ENCODE data around the gene TNS3. TPM values are rescaled to one million over a fixed set of nuclear protein-coding genes. Genes with fewer than 3 reads are reported as not detected.
"Not testable (repeated sequence)": the region's sequence is repeated elsewhere in the genome, so short reads cannot be mapped to it uniquely, and the experiment has no call there.

TNS3 gene
- total RNA-seq, 2 experiments from 2014 or later: not detected

DNA sequence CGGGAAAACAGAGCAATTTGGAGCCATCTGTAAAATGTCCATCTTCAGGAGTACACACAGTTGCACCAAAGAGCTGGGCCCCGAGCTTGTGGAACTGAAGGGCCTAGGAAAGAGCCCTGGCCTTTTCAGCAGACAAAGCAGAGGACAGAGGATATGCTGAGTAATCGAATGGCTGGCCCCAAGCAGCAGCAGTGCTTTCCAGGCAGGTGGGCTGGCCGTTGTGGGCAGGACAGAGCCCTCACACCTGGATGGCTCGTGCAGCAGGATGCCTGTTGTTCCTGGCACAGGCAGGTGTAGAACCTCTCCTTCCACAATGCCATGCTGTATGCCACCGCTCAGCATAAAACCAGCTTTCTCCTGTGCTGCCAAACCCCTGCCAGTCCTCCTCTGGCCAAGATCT lies 32.5 kb upstream of the TNS3 start:
- H3K4me3 Mint-ChIP-seq: no peak overlapping the region
- H3K36me3 Mint-ChIP-seq (ENCODE audit: low read depth): no peaks in the 10 kb centered on the region
- CTCF ChIA-PET: no interaction called here

DNA sequence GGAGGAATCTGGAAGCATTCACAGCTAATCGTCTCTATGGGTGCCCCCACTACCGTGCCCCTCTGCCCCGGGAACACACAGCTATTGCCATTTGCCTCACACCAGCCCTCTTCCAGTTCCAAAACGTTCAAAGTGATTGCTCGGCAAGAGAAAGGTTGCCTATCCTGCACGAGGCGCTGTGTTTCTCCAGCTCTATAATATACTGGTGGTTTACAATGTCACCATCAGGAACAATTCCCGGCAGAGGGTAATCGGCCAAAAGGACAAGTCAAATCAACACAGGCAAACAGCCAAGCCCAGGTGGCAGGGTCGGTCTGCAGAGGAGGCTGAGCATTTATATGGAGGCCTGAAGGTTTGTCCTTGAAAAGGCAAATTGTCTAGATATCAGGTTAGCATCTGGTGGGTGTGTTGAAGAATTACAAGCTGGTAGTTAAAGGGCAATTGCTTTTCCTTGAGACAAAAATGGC lies 29.2 kb upstream of the TNS3 start:
- Mint-ChIP-seq H3K4me1 (ENCODE audit: low read depth) (no peaks in the 10 kb centered on the region), H3K27ac (no peak overlapping the region), H3K9me3 (ENCODE audit: insufficient read depth) (no peaks in the 10 kb centered on the region), H3K36me3 (ENCODE audit: low read depth) (no peaks in the 10 kb centered on the region), H3K27me3 (ENCODE audit: low read depth) (no peaks in the 10 kb centered on the region), H3K4me3 (no peak overlapping the region)
- no peak for ATAC-seq
- no peak for DNase-seq
- ChIA-PET POLR2A (no interaction called here), CTCF (no interaction called here)

More for the DNA sequence above, 32.5 kb upstream of the TNS3 start:
- Mint-ChIP-seq H3K9me3 (ENCODE audit: insufficient read depth) (no peaks in the 10 kb centered on the region), H3K4me1 (ENCODE audit: low read depth) (no peaks in the 10 kb centered on the region), H3K27ac (no peak overlapping the region), H3K27me3 (ENCODE audit: low read depth) (no peaks in the 10 kb centered on the region)
- DNase-seq (no peak), ATAC-seq (no peak)
- POLR2A ChIA-PET: no interaction called here

DNA sequence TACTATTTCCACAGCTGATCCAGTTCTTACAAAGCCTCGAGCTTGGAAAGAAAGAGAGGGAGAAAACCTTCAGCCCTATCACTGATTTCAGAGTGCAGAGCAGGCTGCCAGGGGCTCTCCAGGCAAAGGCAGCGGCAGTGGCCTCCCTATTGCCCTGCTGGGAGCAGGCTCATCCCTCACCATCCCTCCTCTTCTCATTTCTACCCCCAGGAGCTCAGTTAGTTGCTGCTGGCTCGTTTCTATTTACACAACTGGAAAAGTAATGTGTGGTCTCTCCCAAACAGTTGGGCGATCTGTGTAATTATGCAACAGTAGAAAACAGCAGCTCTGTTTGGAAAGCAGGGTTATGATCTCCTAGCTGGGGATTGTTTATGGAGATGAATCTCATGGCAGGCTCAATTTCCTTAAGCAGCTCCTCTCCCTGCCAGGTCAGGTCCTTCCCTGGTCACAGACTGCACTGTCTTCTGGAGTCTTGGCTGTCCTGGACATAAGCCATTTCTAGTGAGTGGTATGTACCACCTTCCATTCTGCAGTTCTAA lies 28.7 kb upstream of the TNS3 start:
- ChIA-PET POLR2A (no interaction called here), CTCF (no interaction called here)
- H3K27me3 Mint-ChIP-seq (ENCODE audit: low read depth): no peaks in the 10 kb centered on the region
- no peaks in the 10 kb centered on the region for H3K4me1 Mint-ChIP-seq (ENCODE audit: low read depth)
- H3K4me3 Mint-ChIP-seq: no peak overlapping the region
- no peak for ATAC-seq
- no peaks in the 10 kb centered on the region for H3K36me3 Mint-ChIP-seq (ENCODE audit: low read depth)
- DNase-seq: no peak
- no peaks in the 10 kb centered on the region for H3K9me3 Mint-ChIP-seq (ENCODE audit: insufficient read depth)
- no peak overlapping the region for H3K27ac Mint-ChIP-seq

DNA sequence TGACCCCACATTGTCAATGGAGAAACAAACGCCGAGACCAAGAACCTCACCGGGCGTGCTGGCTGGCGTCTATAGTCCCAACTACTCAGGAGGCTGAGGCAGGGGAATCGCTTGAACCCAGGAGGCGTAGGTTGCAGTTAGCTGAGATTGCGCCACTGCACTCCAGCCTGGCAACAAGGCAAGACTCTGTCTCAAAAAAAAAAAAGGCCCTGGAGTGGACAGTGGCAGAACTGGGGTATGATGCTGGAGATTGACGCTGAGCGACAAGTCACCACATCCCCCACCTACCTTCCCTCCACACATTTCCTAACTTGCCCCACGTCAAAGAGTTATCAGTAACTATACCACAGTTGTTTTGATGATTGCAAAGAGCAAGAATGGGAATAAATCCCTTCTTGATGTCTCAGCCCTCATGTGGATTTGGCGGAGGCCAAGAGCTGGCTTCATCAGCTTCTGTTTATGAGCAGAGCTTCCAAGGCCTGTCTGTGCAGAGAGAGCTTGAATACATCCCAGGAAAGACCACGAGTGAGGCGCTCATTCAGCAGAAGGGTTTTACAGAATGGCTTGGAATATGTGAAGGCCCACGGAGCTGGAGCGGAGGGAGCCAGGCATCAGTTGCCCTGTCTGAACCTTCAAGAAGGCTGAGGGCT lies 28.0 kb upstream of the TNS3 start:
- DNase-seq: no peak
- ATAC-seq: no peak
- ChIA-PET POLR2A (no interaction called here), CTCF (no interaction called here)
- Mint-ChIP-seq H3K27me3 (ENCODE audit: low read depth) (no peaks in the 10 kb centered on the region), H3K27ac (no peak overlapping the region), H3K4me3 (no peak overlapping the region), H3K4me1 (ENCODE audit: low read depth) (no peaks in the 10 kb centered on the region), H3K36me3 (ENCODE audit: low read depth) (no peaks in the 10 kb centered on the region), H3K9me3 (ENCODE audit: insufficient read depth) (no peaks in the 10 kb centered on the region)

DNA sequence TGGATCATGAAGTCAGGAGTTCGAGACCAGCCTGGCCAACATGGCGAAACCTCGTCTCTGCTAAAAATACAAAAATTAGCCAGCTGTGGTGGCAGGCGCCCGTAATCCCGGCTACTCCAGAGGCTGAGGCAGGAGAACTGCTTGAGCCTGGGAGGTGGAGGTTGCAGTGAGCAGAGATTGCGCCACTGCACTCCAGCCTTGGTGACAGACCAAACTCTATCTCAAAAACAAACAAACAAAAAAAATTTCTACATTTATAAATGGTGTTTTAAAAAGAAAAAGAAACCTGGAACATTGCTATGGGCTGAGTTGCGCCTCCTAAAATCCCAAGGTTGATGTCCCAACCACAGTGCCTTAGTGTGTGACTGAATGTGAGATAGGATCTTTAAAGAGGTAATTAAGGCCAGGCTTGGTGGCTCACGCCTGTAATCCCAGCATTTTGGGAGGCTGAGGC lies 24.7 kb upstream of the TNS3 start:
- POLR2A ChIA-PET; H3K36me3 Mint-ChIP-seq (ENCODE audit: low read depth); H3K9me3 Mint-ChIP-seq (ENCODE audit: insufficient read depth); ATAC-seq; H3K27ac Mint-ChIP-seq; H3K4me1 Mint-ChIP-seq (ENCODE audit: low read depth); H3K27me3 Mint-ChIP-seq (ENCODE audit: low read depth); CTCF ChIA-PET; DNase-seq; H3K4me3 Mint-ChIP-seq: not testable (repeated sequence)

DNA sequence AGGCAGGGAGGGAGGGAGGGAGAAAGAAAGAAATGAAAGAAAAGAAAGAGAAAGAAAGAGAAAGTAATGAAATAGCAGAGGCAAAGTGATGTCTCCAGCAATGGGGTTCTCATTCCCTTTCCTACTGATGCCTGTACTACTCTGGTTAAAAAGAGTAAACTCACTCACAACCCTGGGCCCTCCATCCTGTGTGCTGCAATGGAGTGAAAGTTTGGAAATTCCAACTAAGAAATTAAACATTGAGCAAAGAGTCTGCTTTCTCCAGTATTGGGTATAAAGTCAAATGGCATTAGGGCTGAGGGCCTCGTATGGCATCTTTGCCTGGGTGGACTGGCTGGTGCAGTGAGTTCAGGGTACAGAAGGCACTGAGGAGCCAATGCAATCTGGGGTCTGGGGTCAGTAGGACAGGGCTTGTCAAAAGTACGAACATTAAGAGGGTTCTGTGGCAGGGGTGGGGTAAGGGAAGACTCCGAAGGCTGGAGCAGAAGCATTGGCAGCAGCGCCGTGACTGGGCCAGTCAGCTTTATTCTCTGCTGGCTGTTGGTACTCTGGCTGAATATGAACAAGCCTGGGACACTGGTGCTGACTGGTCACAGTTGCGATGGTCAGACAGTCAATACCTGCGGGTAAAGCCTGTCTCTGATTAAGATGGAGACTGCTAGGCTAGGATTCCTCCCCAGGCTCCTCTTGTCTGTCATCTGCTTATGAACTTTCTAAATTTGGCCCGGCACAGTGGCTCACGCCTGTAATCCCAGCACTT lies 24.1 kb upstream of the TNS3 start:
- H3K9me3 Mint-ChIP-seq (ENCODE audit: insufficient read depth): no peaks in the 10 kb centered on the region
- no peak overlapping the region for H3K4me3 Mint-ChIP-seq
- DNase-seq: no peak
- CTCF ChIA-PET: no interaction called here
- no peaks in the 10 kb centered on the region for H3K36me3 Mint-ChIP-seq (ENCODE audit: low read depth)
- POLR2A ChIA-PET: no interaction called here
- no peaks in the 10 kb centered on the region for H3K4me1 Mint-ChIP-seq (ENCODE audit: low read depth)
- H3K27me3 Mint-ChIP-seq (ENCODE audit: low read depth): no peaks in the 10 kb centered on the region
- ATAC-seq: no peak
- H3K27ac Mint-ChIP-seq: no peak overlapping the region

DNA sequence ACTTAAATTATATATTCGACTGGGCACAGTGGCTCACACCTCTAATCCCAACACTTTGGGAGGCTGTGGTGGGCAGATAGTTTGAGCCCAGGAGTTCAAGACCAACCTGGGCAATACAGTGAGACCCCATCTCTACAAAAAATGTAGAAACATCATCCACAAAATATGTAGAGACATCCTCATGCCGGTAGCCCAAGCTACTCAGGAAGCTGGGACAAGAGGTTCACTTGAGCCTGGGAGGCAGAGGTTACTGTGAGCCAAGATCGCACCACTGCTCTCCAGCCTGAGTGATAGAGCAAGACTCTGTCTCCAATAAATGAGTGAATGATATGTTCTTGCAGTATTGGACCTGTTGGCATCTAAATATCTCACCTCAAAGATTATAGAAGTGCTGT lies 22.6 kb upstream of the TNS3 start:
- Mint-ChIP-seq H3K27ac (no peak overlapping the region), H3K4me1 (ENCODE audit: low read depth) (no peaks in the 10 kb centered on the region), H3K9me3 (ENCODE audit: insufficient read depth) (no peaks in the 10 kb centered on the region), H3K36me3 (ENCODE audit: low read depth) (no peaks in the 10 kb centered on the region), H3K4me3 (no peak overlapping the region), H3K27me3 (ENCODE audit: low read depth) (no peaks in the 10 kb centered on the region)
- DNase-seq: no peak
- no peak for ATAC-seq
- POLR2A ChIA-PET: no interaction called here
- CTCF ChIA-PET: no interaction called here

DNA sequence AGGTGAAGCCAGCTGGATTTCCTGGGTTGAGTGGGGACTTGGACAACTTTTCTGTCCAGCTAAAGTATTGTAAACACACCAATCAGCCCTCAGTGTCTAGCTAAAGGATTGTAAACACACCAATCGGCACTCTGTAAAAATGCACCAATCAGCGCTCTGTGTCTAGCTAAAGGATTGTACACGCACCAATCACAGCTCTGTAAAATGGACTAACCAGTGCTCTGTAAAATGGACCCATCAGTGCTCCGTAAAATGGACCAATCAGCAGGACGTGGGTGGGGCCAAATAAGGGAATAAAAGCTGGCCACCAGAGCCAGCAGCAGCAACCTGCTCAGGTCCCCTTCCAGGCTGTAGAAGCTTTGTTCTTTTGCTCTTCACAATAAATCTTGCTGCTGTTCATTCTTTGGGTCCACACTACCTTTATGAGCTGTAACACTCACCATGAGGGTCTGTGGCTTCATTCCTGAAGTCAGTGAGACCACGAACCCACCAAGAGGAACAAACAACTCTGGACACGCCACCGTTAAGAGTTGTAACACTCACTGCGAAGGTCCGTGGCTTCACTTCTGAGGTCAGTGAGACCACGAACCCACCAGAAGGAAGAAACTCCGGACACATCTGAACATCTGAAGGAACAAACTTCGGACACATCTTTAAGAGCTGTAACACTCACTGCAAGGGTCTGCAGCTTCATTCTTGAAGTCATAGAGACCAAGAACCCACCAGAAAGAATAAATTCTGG lies 21.8 kb upstream of the TNS3 start:
- ATAC-seq, CTCF ChIA-PET, POLR2A ChIA-PET: not testable (repeated sequence)

DNA sequence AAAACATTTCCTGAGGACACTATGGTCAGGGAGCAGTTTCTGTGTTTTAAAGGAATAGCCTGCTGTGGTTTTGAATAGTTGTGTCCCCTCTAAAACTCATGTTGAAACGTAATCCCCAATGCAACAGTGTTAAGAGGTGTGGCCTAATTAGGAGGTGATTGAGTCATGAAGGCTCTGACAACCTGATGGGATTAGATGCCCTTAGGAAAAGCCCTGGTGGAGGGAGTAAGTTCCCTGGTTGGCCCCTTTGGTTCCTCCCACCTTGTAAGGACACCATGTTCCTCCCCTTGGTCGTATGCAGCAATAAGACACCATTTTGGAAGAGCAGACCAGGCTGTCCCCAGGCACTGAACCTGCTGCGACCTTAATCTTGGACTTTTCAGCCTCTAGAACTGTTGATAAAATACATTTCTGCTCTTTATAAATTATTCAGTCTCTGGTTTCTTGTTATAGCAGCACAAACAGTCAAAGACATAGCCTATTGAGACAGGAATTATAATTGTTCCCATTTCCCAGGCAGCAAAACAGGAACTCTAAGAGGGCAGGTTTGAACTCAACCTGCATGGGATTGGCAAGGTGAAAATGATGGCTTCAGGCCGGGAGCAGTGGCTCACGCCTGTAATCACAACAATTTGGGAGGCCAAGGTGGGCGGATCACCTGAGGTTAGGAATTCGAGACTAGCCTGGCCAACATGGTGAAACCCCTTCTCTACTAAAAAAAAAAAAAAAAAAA lies 20.5 kb upstream of the TNS3 start:
- POLR2A ChIA-PET: no interaction called here
- Mint-ChIP-seq H3K36me3 (ENCODE audit: low read depth) (no peaks in the 10 kb centered on the region), H3K4me1 (ENCODE audit: low read depth) (no peaks in the 10 kb centered on the region), H3K9me3 (ENCODE audit: insufficient read depth) (peaks cover 4% of the 10 kb centered on the region), H3K4me3 (no peak overlapping the region), H3K27me3 (ENCODE audit: low read depth) (no peaks in the 10 kb centered on the region), H3K27ac (no peak overlapping the region)
- ATAC-seq (no peak), DNase-seq (no peak)
- CTCF ChIA-PET: no interaction called here

More for the DNA sequence above, 21.8 kb upstream of the TNS3 start:
- H3K27ac Mint-ChIP-seq; H3K9me3 Mint-ChIP-seq (ENCODE audit: insufficient read depth); DNase-seq; H3K4me3 Mint-ChIP-seq; H3K27me3 Mint-ChIP-seq (ENCODE audit: low read depth); H3K36me3 Mint-ChIP-seq (ENCODE audit: low read depth); H3K4me1 Mint-ChIP-seq (ENCODE audit: low read depth): not testable (repeated sequence)

DNA sequence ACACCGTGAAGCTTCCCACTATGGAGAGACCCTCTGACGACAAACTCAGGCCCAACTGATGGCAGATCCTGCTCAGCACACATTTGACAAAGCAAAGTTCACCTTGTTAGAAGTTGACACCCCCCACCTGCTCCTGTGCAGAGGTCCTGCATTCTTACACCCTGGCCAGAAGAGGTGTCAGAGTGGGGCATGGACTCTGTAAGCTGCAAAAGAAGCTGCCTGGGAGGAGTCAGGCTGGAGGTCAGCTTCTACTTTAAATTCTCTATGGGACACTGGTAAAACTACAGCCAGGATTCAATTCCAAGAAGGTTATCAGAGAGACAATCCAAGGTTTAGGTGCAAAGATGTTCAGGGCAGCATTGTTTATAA lies 20.0 kb upstream of the TNS3 start:
- ATAC-seq (no peak), DNase-seq (no peak)
- no peaks in the 10 kb centered on the region for H3K4me1 Mint-ChIP-seq (ENCODE audit: low read depth)
- peaks cover 10% of the 10 kb centered on the region for H3K9me3 Mint-ChIP-seq (ENCODE audit: insufficient read depth)
- ChIA-PET POLR2A (no interaction called here), CTCF (no interaction called here)
- no peak overlapping the region for H3K4me3 Mint-ChIP-seq
- no peaks in the 10 kb centered on the region for H3K36me3 Mint-ChIP-seq (ENCODE audit: low read depth)
- no peaks in the 10 kb centered on the region for H3K27me3 Mint-ChIP-seq (ENCODE audit: low read depth)
- no peak overlapping the region for H3K27ac Mint-ChIP-seq

DNA sequence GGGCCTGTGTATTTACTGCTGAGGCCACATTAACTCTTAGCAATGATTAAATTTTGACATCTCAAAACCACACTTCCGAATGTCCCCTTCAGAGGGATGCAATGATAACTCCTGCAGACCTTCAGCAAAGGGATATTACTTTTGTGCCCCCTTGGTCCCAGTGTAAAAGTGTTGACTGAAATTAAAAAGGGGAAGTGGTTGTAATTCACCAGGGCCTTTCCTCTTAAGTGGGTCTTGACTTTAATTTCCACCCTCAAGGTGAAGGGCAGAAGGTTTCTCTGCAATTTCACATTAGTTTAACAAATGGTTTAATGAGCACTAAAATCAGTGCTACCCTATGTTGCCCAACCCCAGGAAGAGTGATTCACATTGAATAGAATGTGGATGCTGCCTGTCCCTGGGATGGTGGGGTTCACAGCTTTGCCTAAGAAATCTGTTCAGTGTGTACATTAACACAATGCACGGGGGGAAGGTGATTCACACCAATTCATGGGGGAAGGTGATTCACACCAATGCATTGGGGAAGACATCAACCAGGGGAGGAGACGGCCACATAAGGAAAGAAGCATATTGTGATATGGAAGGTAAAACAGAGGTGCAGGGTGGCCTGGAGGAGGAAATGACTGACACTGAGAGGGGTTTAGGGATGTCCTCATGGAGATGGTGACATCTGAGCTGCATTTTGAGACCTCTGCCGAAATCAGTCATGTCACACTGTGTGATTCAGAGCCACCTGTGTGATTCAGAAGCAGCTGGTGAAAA lies 19.4 kb upstream of the TNS3 start:
- ChIA-PET POLR2A (no interaction called here), CTCF (no interaction called here)
- Mint-ChIP-seq H3K36me3 (ENCODE audit: low read depth) (no peaks in the 10 kb centered on the region), H3K4me3 (no peak overlapping the region), H3K4me1 (ENCODE audit: low read depth) (no peaks in the 10 kb centered on the region), H3K27ac (no peak overlapping the region), H3K27me3 (ENCODE audit: low read depth) (no peaks in the 10 kb centered on the region), H3K9me3 (ENCODE audit: insufficient read depth) (peaks cover 12% of the 10 kb centered on the region)
- no peak for DNase-seq
- no peak for ATAC-seq

All from activated CD8-positive, alpha-beta T cell treated with anti-CD3 and anti-CD28 coated beads, Interleukin-2, amount 10 ng/mL, durations not matched to agents 7 days and 5 days (primary cell).